GM04503 (cell line): ENCODE data around the gene ANKRD37.
A peak's percentile ranks its signal among the peaks of the same experiment; 100 is the strongest.

Experiments
- DNase-seq: peaks from one replicate; pipeline ENCODE4 v3.0.0-alpha.2; 2012; ENCODE audit warnings: low read depth

The ANKRD37 gene

GRCh38 chr4:185424905-185425646 is 28.4 kb downstream of the ANKRD37 start:
- DNase-seq = peak; percentile 26

- DNase-seq = peak; percentile 53
Measured at GRCh38 chr4:185425647-185426352, 29.2 kb downstream of the ANKRD37 start, which contains the start of gene UFSP2. TSS of gene UFSP2 (minus strand) at chr4:185425964. CDS start at chr4:185425868, 96 bp downstream.

GRCh38 chr4:185426960-185427688 is 30.5 kb downstream of the ANKRD37 start:
- no peak for DNase-seq

GRCh38 chr4:185429660-185430059 is 33.0 kb downstream of the ANKRD37 start:
- no peak for DNase-seq

GRCh38 chr4:185435466-185435865 is 38.8 kb downstream of the ANKRD37 start:
- no peak for DNase-seq

GRCh38 chr4:185437809-185438208 is 41.2 kb downstream of the ANKRD37 start:
- no peak for DNase-seq

GRCh38 chr4:185441479-185441878 is 44.8 kb downstream of the ANKRD37 start:
- DNase-seq = no peak

- DNase-seq = no peak
Measured at GRCh38 chr4:185445209-185445608, 48.6 kb downstream of the ANKRD37 start.
